Measurements from ENCODE around the gene NSL1. TPM values are rescaled to one million over a fixed set of nuclear protein-coding genes. Genes with fewer than 3 reads are reported as not detected.

Gene NSL1
- total and polyA plus RNA-seq, 9 of the 15 experiments (the other 6 are each of a cell fraction or from before 2014, with no cell fraction given) = 53.5 to 108 (median 59.1) TPM

- TF ChIP-seq ZNF609 (CRISPR knock-in tag; IDR thresholded peaks at IDR 0.05; ENCODE audit: borderline replicate concordance) (no peak), BRF1 (IDR thresholded peaks at IDR 0.05; ENCODE audit: borderline replicate concordance, extremely low read depth, insufficient read length) (no peak)
These were observed 41.6 kb downstream of the NSL1 start (continued) for GRCh38 chr1:212749821-212750535.

- ChIA-PET POLR2A (interaction anchor here (0.6 to 1.6 kb wide), 3 partner anchors 10 to 50 kb away, joined by 3 to 5 read pairs (median 3); no protein-coding TSS in a partner anchor), CTCF (ENCODE audit: low intra/inter-chr PET ratio) (no interaction called here)
- 87% methylated on average over 3 of the region's 3 CpGs for WGBS (ENCODE audit: insufficient coverage, low coverage, missing lambda C conversion rate)
- Histone ChIP-seq H4K20me1 (replicated peaks; ENCODE audit: control insufficient read depth, insufficient read depth, low read length) (peaks cover 4% of the 10 kb centered on the region; the same call in 1 of the 2 replicates), H3K4me3 (no peak overlapping the region), H3K79me2 (ENCODE audit: control insufficient read depth, insufficient read depth, low read length) (peaks cover 37% of the 10 kb centered on the region), H3K9me1 (ENCODE audit: control insufficient read depth, insufficient read depth, low read length) (peaks cover 2% of the 10 kb centered on the region), H3K27ac (ENCODE audit: extremely low read depth, low read depth, low read length) (no peak overlapping the region), H2AFZ (ENCODE audit: low read depth, low read length) (no peak overlapping the region), H3K36me3 (ENCODE audit: control insufficient read depth, insufficient read depth, low read length) (peaks cover 6% of the 10 kb centered on the region), H3K9me3 (replicated peaks; ENCODE audit: control insufficient read depth, insufficient read depth, low read depth, low read length) (peaks cover 3% of the 10 kb centered on the region; the same call in 1 of the 2 replicates), H3K9ac (ENCODE audit: insufficient read depth in 1 of 2, low read depth in 2 of 2, low read length in 2 of 2) (no peak overlapping the region), H3K27me3 (ENCODE audit: control insufficient read depth in 2 of 2, insufficient read depth in 2 of 2, low read length in 2 of 2) (no peaks in the 10 kb centered on the region), H3K4me1 (replicated peaks in 1 of 2; ENCODE audit: control insufficient read depth in 2 of 2, insufficient read depth in 2 of 2, low read length in 2 of 2) (peaks cover 0 to 2% of the 10 kb centered on the region in 2 experiments; a peak in 1 of 5 replicates), H3K4me2 (ENCODE audit: insufficient read depth, low read length) (no peak overlapping the region)
- TF ChIP-seq MTF1 (CRISPR knock-in tag; IDR thresholded peaks at IDR 0.05; ENCODE audit: borderline replicate concordance) (no peak), MAFG (tag; conservative IDR thresholded peaks at IDR 0.05) (no peak), MYNN (IDR thresholded peaks at IDR 0.05) (no peak), MYNN (CRISPR knock-in tag; IDR thresholded peaks at IDR 0.05) (no peak), ZNF507 (tag; conservative IDR thresholded peaks at IDR 0.05) (peak; percentile 45; the same call in 1 of the 2 replicates), RBFOX2 (IDR thresholded peaks at IDR 0.05; ENCODE audit: low read depth, low read length) (no peak), FOXO4 (CRISPR knock-in tag; IDR thresholded peaks at IDR 0.05) (no peak)
- intact Hi-C loops (cut with micrococcal nuclease) (loop anchor here (5.0 kb wide), 1 partner anchor 171 kb away; no protein-coding TSS in a partner anchor), in situ Hi-C loops (cut with MboI) (no loop called here)
- DNase-seq (ENCODE audit: extremely low read depth in 1 of 4, low spot score in 3 of 4) (no peak), ATAC-seq (no peak), FAIRE-seq (no peak)
- BruUV-seq (replicated peaks) = no TSS peak
These were observed 45.0 kb downstream of the NSL1 start for GRCh38 chr1:212746546-212746945.

All from K562 (cell line).